Bronchial epithelial cell (primary cell): Measurements from ENCODE around the gene BRAT1. TPM values are rescaled to one million over a fixed set of nuclear protein-coding genes. Genes with fewer than 3 reads are reported as not detected.

Experiments
- DNase-seq: peaks from one replicate; pipeline ENCODE4 v3.0.0-alpha.2; 2010; ENCODE audit warnings: low read depth
- FAIRE-seq: peaks from 2 replicates; lab custom pipeline; 2011; peaks lifted over from hg19 to GRCh38; lab: Jason Lieb, UNC
- H3K27me3 ChIP-seq: 2 replicates; pipeline ENCODE4 v1.5.1; 2011; ENCODE audit warnings: low read length; ENCODE audit not compliant: control insufficient read depth, insufficient read depth
- H3K36me3 ChIP-seq: 2 replicates; pipeline ENCODE4 v1.5.1; 2011; ENCODE audit warnings: low read length; ENCODE audit not compliant: control insufficient read depth, insufficient read depth
- H3K4me3 ChIP-seq: 2 replicates; pipeline ENCODE4 v1.5.1; 2011; ENCODE audit warnings: mild to moderate bottlenecking, low read depth, low read length, control low read depth
- CTCF ChIP-seq: IDR thresholded peaks from 2 replicates; pipeline ENCODE4 v1.5.1; 2011; ENCODE audit warnings: mild to moderate bottlenecking, moderate library complexity, low read length, control low read depth, inconsistent platforms; ENCODE audit not compliant: insufficient read depth, severe bottlenecking
- total RNA-seq: library from RNA; depleted of rRNA; stranded (reverse); fragments of >200 nt; gene quantifications from 2 replicates; pipeline ENCODE4 v1.2.1, GENCODE V29; 2014

Gene BRAT1
- total RNA-seq, 1 donor from 2014 or later: 12.1 TPM

GRCh38 chr7:2573761-2574160 lies 18.4 kb upstream of the BRAT1 start:
- no peak for TF ChIP-seq CTCF
- DNase-seq (no peak), FAIRE-seq (peak; percentile 70)
- H3K4me3 ChIP-seq: no peak overlapping the region
- H3K27me3 ChIP-seq: no peaks in the 10 kb centered on the region
- peaks cover 7% of the 10 kb centered on the region for H3K36me3 ChIP-seq

- no peaks in the 10 kb centered on the region for H3K27me3 ChIP-seq
- FAIRE-seq: no peak
- peak; percentile 50 for DNase-seq
- peaks cover 2% of the 10 kb centered on the region for H3K36me3 ChIP-seq
- TF ChIP-seq CTCF: no peak
- no peak overlapping the region for H3K4me3 ChIP-seq
Measured at GRCh38 chr7:2572101-2572842, 16.9 kb upstream of the BRAT1 start.

GRCh38 chr7:2571409-2571808 lies 16.1 kb upstream of the BRAT1 start:
- no peak for TF ChIP-seq CTCF
- no peaks in the 10 kb centered on the region for H3K27me3 ChIP-seq
- no peak overlapping the region for H3K4me3 ChIP-seq
- H3K36me3 ChIP-seq: peaks cover 2% of the 10 kb centered on the region
- DNase-seq: no peak
- FAIRE-seq: no peak

- H3K36me3 ChIP-seq: peaks cover 2% of the 10 kb centered on the region
- DNase-seq: no peak
- H3K27me3 ChIP-seq: no peaks in the 10 kb centered on the region
- no peak overlapping the region for H3K4me3 ChIP-seq
- no peak for TF ChIP-seq CTCF
- FAIRE-seq: no peak
Measured at GRCh38 chr7:2570021-2570420, 14.7 kb upstream of the BRAT1 start.

- DNase-seq (no peak), FAIRE-seq (no peak)
- no peak overlapping the region for H3K4me3 ChIP-seq
- TF ChIP-seq CTCF: no peak
- no peaks in the 10 kb centered on the region for H3K27me3 ChIP-seq
- H3K36me3 ChIP-seq: peaks cover 2% of the 10 kb centered on the region
Measured at GRCh38 chr7:2569421-2569820, 14.1 kb upstream of the BRAT1 start.

- no peaks in the 10 kb centered on the region for H3K36me3 ChIP-seq
- no peaks in the 10 kb centered on the region for H3K27me3 ChIP-seq
- no peak overlapping the region for H3K4me3 ChIP-seq
- DNase-seq (no peak), FAIRE-seq (peak; percentile 13)
- TF ChIP-seq CTCF: no peak
Measured at GRCh38 chr7:2568521-2569223, 13.3 kb upstream of the BRAT1 start.
